OCI-M1 (cell line): ENCODE results near the gene SPIN3.
A peak's percentile ranks its signal among the peaks of the same experiment; 100 is the strongest.
"Not testable (repeated sequence)": the region's sequence is repeated elsewhere in the genome, so short reads cannot be mapped to it uniquely, and the experiment has no call there.

Experiments used
- DNase-seq: peaks from one replicate; lab custom pipeline; 2025; lab: John Stamatoyannopoulos, UW

The SPIN3 gene

DNA sequence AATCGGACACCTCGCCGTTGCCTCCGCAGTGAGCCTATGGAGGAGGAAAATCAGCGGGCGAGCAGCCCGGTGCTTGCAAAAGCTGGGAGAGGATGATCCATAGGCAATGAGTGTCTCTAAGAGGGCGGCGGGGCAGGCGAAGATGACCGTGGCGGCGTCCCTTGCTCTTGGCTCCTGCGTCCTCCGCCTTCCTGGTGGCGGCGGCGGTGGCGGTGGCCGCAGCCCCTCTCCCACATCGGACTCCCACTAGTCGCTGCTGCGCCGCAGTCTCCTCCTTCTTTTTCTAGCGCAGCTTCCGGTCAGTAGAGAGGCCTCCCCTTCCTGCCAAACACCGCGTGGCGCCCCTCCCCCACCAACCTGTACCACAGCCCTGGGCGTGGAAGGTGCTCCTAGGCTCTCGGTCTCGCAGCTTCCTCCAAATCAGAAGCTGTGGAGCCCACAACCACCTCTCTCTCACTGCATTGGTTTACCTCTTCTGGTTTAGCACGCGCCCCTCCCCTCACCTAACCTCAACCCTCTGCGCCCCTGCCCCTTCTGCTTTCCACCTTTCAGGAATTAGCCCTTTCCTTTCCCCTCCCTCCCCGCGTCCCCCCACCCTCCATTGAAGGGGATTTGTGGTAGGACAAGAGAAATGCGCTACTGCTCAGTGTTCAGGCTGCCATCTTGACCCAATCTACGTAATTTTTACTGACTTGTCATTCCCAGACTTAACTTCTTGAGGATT, at the start of gene SPIN3:
SPIN3 (minus strand) TSS at position 271 of the 724 bp plus-strand sequence. CDS start 594 bp downstream, outside the sequence.
- peak; percentile 92 for DNase-seq

GRCh38 chrX:57044245-57044644, 48.9 kb upstream of the SPIN3 start:
- DNase-seq, result peak; percentile 84

GRCh38 chrX:57037265-57037664, 41.9 kb upstream of the SPIN3 start:
- DNase-seq, result not testable (repeated sequence)

DNA sequence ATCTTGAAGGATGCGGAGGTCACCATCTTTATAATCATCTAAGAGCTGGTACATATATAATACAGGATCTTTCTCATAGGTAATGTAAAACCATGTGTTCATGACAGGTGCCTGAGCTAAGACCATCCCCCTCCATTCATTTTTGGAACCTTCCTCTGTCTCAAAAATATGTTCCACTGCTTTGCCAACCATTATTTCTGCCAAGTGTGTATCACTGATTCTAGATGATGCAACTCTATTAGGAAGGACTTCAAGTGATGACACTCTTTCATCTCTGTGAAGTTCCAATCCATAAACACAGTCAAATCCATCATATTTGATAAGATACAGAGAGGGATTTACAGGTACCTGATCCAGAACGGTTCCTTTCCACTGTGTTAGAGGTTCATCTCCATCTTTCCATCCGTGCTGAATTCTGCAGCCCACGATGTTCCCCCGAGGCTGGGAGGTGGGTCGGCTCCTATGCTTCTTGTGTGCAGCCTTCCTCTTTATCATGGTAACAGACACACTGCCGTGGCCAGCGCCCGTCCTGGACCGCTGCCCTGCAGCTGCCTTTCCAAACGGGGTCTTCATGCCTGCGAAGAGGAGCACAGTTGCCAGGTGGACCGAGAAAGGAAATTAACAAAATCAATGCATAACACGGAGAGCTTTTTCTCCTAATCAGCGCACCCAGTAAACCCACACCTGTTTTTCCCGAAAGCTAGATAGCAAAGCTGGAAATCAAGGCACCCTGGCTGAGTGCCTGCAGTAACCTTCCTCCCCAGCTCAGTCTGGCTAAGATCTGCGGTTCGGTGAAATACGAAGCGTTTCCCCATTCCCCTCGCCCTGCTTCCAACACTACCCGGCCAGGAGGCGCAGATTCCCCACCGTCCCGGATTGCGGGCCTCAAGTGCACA, 718 bp downstream of the SPIN3 start:
- DNase-seq, result no peak

GRCh38 chrX:56987741-56988140, 7.6 kb downstream of the SPIN3 start:
- DNase-seq, result no peak

DNA sequence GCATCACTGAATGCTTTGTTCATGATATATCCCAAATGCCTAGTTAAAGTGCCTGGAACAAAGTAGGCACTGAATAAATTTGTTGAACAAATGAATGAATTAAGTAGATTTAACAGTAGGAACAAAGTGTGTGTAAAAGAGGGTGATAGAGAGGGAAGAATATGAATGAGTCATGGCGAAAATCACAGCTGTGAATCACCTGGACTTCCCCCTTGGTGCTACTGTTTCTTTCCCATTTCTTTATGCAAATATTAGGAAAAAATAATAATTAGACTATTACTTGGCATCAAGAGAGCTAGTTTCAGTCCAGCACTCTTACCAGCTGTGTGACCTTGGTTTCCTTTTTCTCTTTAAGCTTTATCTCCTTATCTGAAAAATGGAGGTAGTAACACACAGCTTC, 9.2 kb downstream of the SPIN3 start:
- no peak for DNase-seq

DNA sequence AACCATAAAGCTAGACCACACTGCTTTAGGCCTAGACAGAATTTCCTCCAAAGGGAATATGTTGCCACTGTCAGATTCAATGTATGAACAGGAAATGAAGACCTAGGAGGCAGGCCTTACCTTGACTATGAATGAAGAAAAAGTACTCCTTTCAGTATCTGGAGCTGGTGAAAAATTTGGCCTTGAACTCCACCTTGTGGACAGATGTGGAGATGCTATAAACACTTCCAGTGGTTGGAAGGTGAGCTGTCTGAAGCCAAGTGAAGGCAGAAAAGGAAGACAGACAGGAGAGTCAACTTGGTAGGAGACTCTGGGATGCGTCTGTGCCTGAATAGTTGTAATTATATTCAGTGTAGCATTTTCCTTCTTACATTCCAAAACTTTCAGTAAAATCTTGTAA, 17.2 kb downstream of the SPIN3 start:
- peak; percentile 63 for DNase-seq

GRCh38 chrX:56975611-56976010, 19.7 kb downstream of the SPIN3 start:
- DNase-seq, result no peak

GRCh38 chrX:56974408-56974807, 20.9 kb downstream of the SPIN3 start:
- no peak for DNase-seq

- no peak for DNase-seq
These were observed 25.8 kb downstream of the SPIN3 start for GRCh38 chrX:56969559-56969958.

- no peak for DNase-seq
These were observed 26.4 kb downstream of the SPIN3 start for GRCh38 chrX:56968980-56969379.

- no peak for DNase-seq
These were observed 32.0 kb downstream of the SPIN3 start for GRCh38 chrX:56963377-56963776.

DNA sequence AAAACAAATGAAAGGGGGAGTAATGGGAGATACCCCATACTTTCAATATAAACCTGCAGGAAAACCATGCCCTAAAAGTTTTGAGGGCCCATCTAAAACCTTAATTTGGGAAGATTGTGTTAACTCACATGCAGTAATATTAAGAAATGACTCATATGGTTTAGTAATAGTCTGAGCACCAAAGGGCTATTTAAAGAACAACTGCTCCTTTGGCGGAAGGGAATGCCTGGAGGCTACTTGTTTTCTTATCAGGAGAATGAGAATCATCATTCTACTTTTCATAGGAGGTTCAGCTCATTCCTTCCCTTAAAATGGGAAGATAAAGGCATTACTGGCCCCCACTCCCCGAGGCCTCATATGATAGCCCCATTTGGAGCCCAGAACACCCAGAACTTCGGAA, 47.6 kb downstream of the SPIN3 start:
- DNase-seq, result no peak

GRCh38 chrX:56946201-56946600, 49.1 kb downstream of the SPIN3 start:
- not testable (repeated sequence) for DNase-seq

DNA sequence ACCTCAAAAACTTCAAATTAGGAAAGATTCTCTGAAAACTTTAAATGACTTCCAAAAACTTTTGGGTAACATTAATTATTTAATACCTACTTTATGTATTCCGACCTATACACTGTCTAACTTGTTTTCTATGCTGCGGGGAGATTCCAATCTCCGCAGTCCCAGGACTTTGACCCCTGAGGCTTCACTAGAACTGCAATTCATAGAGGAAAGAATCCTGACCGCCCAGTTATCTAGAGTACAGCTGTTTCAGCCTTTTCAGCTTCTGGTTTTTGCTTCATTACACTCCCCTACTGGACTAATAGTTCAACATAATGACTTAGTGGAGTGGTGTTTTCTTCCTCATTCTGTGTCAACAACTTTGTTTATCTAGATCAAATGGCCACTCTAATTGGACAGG, 50.1 kb downstream of the SPIN3 start:
- DNase-seq, result not testable (repeated sequence)

GRCh38 chrX:56943264-56943663, 52.1 kb downstream of the SPIN3 start:
- DNase-seq, result no peak
